SK-N-SH (cell line): ENCODE results near the gene ULK1. TPM values are rescaled to one million over a fixed set of nuclear protein-coding genes. Genes with fewer than 3 reads are reported as not detected.

Source experiments
- CTCF ChIA-PET: fragments of 300-600, 350-600 bp; formaldehyde crosslinking; extraction: SDS; loops from one replicate; lab custom pipeline; 2021; lab: Yijun Ruan, JAX
- POLR2A ChIA-PET: fragments of 350-600 bp; sonication (Branson Sonifier 250); formaldehyde crosslinking; extraction: SDS; loops from one replicate; lab custom pipeline; 2020; ENCODE audit warnings: antibody characterized with exemption, inconsistent platforms; lab: Yijun Ruan, JAX
- DNase-seq: peaks from one replicate; pipeline ENCODE4 v3.0.0; 2012
- H2AFZ ChIP-seq: fragments of 200-600 bp; sonication (generic); 2 replicates; pipeline ENCODE4 v1.8.1; 2016; ENCODE audit warnings: antibody characterized with exemption, mild to moderate bottlenecking, low read depth
- H3F3A ChIP-seq: fragments of 200-600 bp; sonication (generic); replicated peaks from 2 replicates; pipeline ENCODE3; 2016; ENCODE audit warnings: antibody characterized with exemption, mild to moderate bottlenecking; ENCODE audit not compliant: insufficient read depth
- H3K27ac ChIP-seq, 2 experiments: fragments of 200-500 bp in 1 of 2; fragments of 200-600 bp in 1 of 2; sonication (Bioruptor generic) in 1 of 2; sonication (generic), shearing (Covaris generic) in 1 of 2; 2 replicates each; pipeline versions ENCODE4 v1.5.1 to v1.6.1; 2014 to 2016; ENCODE audit warnings: low read depth in 2 of 2, inconsistent platforms in 1 of 2, low read length in 1 of 2, mild to moderate bottlenecking in 1 of 2, mixed read lengths in 1 of 2
- H3K27me3 ChIP-seq: fragments of 200-600 bp; sonication (generic), shearing (Covaris generic); 2 replicates; pipeline ENCODE4 v1.6.1; 2016; ENCODE audit warnings: mixed run types; ENCODE audit not compliant: insufficient read depth
- H3K36me3 ChIP-seq, 2 experiments: fragments of 200-500 bp in 1 of 2; fragments of 200-600 bp in 1 of 2; sonication (Bioruptor generic) in 1 of 2; sonication (generic) in 1 of 2; replicated peaks in 1 of 2; 2 replicates each; pipeline versions ENCODE3 to v1.5.1; 2014 to 2016; ENCODE audit warnings: low read length in 1 of 2, mild to moderate bottlenecking in 1 of 2; ENCODE audit not compliant: insufficient read depth in 2 of 2, control insufficient read depth in 1 of 2
- H3K4me1 ChIP-seq, 2 experiments: fragments of 200-500 bp in 1 of 2; fragments of 200-600 bp in 1 of 2; sonication (Bioruptor generic) in 1 of 2; sonication (generic), shearing (Covaris generic) in 1 of 2; 2 replicates each; pipeline versions ENCODE4 v1.5.1 to v1.6.1; 2014 to 2016; ENCODE audit warnings: low read depth in 1 of 2, low read length in 1 of 2, mixed run types in 1 of 2; ENCODE audit not compliant: insufficient read depth in 2 of 2, control insufficient read depth in 1 of 2
- H3K4me2 ChIP-seq: fragments of 200-600 bp; sonication (generic), shearing (Covaris generic); 2 replicates; pipeline ENCODE4 v1.6.1; 2017; ENCODE audit warnings: mixed run types
- H3K4me3 ChIP-seq, 2 experiments: fragments of 200-500 bp in 1 of 2; fragments of 200-600 bp in 1 of 2; sonication (Bioruptor generic) in 1 of 2; sonication (generic), shearing (Covaris generic) in 1 of 2; 2 replicates each; pipeline versions ENCODE4 v1.5.1 to v1.8.1; 2014 to 2016; ENCODE audit warnings: low read depth in 2 of 2, inconsistent platforms in 1 of 2, low read length in 1 of 2, mild to moderate bottlenecking in 1 of 2, mixed read lengths in 1 of 2, moderate library complexity in 1 of 2
- H3K79me2 ChIP-seq: fragments of 200-600 bp; sonication (generic); 2 replicates; pipeline ENCODE4 v1.8.1; 2017; ENCODE audit warnings: mild to moderate bottlenecking; ENCODE audit not compliant: insufficient read depth
- H3K9ac ChIP-seq: fragments of 200-600 bp; sonication (generic); 2 replicates; pipeline ENCODE4 v1.6.1; 2017; ENCODE audit warnings: mixed run types
- H3K9me2 ChIP-seq: fragments of 200-600 bp; sonication (generic); 2 replicates; pipeline ENCODE4 v1.6.1; 2017; ENCODE audit warnings: mixed run types
- H3K9me3 ChIP-seq: fragments of 200-600 bp; sonication (generic); 2 replicates; pipeline ENCODE4 v1.6.1; 2017; ENCODE audit warnings: mixed run types, mild to moderate bottlenecking, moderate library complexity
- H4K20me1 ChIP-seq: fragments of 200-600 bp; sonication (generic); 2 replicates; pipeline ENCODE4 v1.6.1; 2017; ENCODE audit warnings: mild to moderate bottlenecking, mixed run types; ENCODE audit not compliant: insufficient read depth
- ELF1 ChIP-seq: IDR thresholded peaks from 2 replicates; pipeline ENCODE4 v1.4.0; 2012
- EZH2phosphoT487 ChIP-seq: fragments of 200-600 bp; sonication (generic); IDR thresholded peaks from 2 replicates; pipeline ENCODE4 v1.6.1; 2017; ENCODE audit warnings: low read depth, mixed run types, mild to moderate bottlenecking, antibody characterized with exemption, moderate library complexity, borderline replicate concordance
- FOSL2 ChIP-seq: IDR thresholded peaks from 2 replicates; pipeline ENCODE4 v1.4.0; 2012; ENCODE audit warnings: low read depth, mild to moderate bottlenecking, moderate library complexity, borderline replicate concordance
- FOXM1 ChIP-seq: IDR thresholded peaks from 2 replicates; pipeline ENCODE4 v1.4.0; 2012; ENCODE audit warnings: low read depth, mild to moderate bottlenecking
- GATA2 ChIP-seq: sonication (generic); formaldehyde crosslinking; IDR thresholded peaks from 2 replicates; pipeline ENCODE4 v1.5.0; 2020; ENCODE audit warnings: mild to moderate bottlenecking, missing genetic modification reagents
- MEF2A ChIP-seq: IDR thresholded peaks from 2 replicates; pipeline ENCODE4 v1.4.0; 2012; ENCODE audit warnings: low read depth, borderline replicate concordance
- MXI1 ChIP-seq: IDR thresholded peaks from 2 replicates; pipeline ENCODE4 v1.6.1; 2012; ENCODE audit warnings: mild to moderate bottlenecking, low read depth, low read length, improper control_type of control experiment
- NFIC ChIP-seq: IDR thresholded peaks from 2 replicates; pipeline ENCODE4 v1.4.0; 2012; ENCODE audit warnings: borderline replicate concordance
- PBX3 ChIP-seq: IDR thresholded peaks from 2 replicates; pipeline ENCODE4; 2012
- RAD21 ChIP-seq: IDR thresholded peaks from 2 replicates; pipeline ENCODE4 v1.6.1; 2012; ENCODE audit warnings: mild to moderate bottlenecking, low read length
- RFX5 ChIP-seq: IDR thresholded peaks from 2 replicates; pipeline ENCODE4 v1.6.1; 2012; ENCODE audit warnings: mild to moderate bottlenecking, improper control_type of control experiment, low read length
- TAF1 ChIP-seq: IDR thresholded peaks from 2 replicates; pipeline ENCODE4 v1.6.1; 2012; ENCODE audit warnings: low read depth, mild to moderate bottlenecking, low read length, moderate library complexity, borderline replicate concordance
- TEAD4 ChIP-seq: IDR thresholded peaks from 2 replicates; pipeline ENCODE4 v1.4.0; 2012; ENCODE audit warnings: mild to moderate bottlenecking, borderline replicate concordance; ENCODE audit not compliant: insufficient read depth
- USF1 ChIP-seq: IDR thresholded peaks from 2 replicates; pipeline ENCODE4 v1.4.0; 2012; ENCODE audit warnings: low read depth, borderline replicate concordance
- YY1 ChIP-seq: IDR thresholded peaks from 2 replicates; pipeline ENCODE4 v1.4.0; 2012; ENCODE audit warnings: low read depth, mild to moderate bottlenecking
- WGBS: methylation state at CpG from one replicate; pipeline ENCODE4 v1.1.6; 2017; ENCODE audit warnings: low lambda C conversion rate; 5-methylcytosine and 5-hydroxymethylcytosine counted together
- polyA plus RNA-seq, 3 experiments: library from polyadenylated mRNA; depleted of rRNA; stranded (reverse); fragments of >200 nt; gene quantifications; 2 replicates each; pipeline ENCODE4 v1.2.3, GENCODE V29; 2012
- TF ChIP-seq, protein P1 (sequence below): fragments of 150-350 bp; IDR thresholded peaks from 2 replicates; pipeline ENCODE4 v1.6.1; 2017; ENCODE audit warnings: antibody characterized with exemption, low read length, low read depth, borderline replicate concordance
- TF ChIP-seq, protein P2 (sequence below): fragments of 150-350 bp; IDR thresholded peaks from 2 replicates; pipeline ENCODE4 v1.6.1; 2016; ENCODE audit warnings: mild to moderate bottlenecking, low read depth, low read length
- TF ChIP-seq, protein P3 (sequence below): IDR thresholded peaks from 2 replicates; pipeline ENCODE4 v1.6.1; 2012; ENCODE audit warnings: mild to moderate bottlenecking, low read depth, low read length, moderate library complexity
- TF ChIP-seq, protein P4 (sequence below): fragments of 200-600 bp; sonication (generic); IDR thresholded peaks from 2 replicates; pipeline ENCODE4 v1.6.1; 2017; ENCODE audit warnings: antibody characterized with exemption, mild to moderate bottlenecking, moderate library complexity

Gene ULK1
- polyA plus RNA-seq, 1 of the 3 experiments (the other 2 are of a cell fraction): 10.7 TPM

- no peak overlapping the region for H3K9ac ChIP-seq
- H3K79me2 ChIP-seq: no peaks in the 10 kb centered on the region
- H3K9me2 ChIP-seq: no peaks in the 10 kb centered on the region
- ChIA-PET POLR2A (no interaction called here), CTCF (interaction anchor here (0.6 kb wide), 1 partner anchor 55 kb away, joined by 3 read pairs; no protein-coding TSS in a partner anchor)
- no peak overlapping the region for H2AFZ ChIP-seq
- no peak overlapping the region for H3K4me3 ChIP-seq
- peaks cover 3 to 24% of the 10 kb centered on the region in 2 experiments for H3K36me3 ChIP-seq
- no peaks in the 10 kb centered on the region for H3K27me3 ChIP-seq
- WGBS: 93% methylated on average over 7 of the region's 7 CpGs
- H3K9me3 ChIP-seq: no peaks in the 10 kb centered on the region
- H4K20me1 ChIP-seq: no peaks in the 10 kb centered on the region
- no peaks in the 10 kb centered on the region for H3K4me1 ChIP-seq
- no peak overlapping the region for H3K4me2 ChIP-seq
- TF ChIP-seq YY1 (no peak), USF1 (no peak), RAD21 (no peak), EZH2phosphoT487 (no peak), GATA2 (CRISPR knock-in tag) (no peak), FOXM1 (no peak), TAF1 (no peak), FOSL2 (no peak), MXI1 (no peak), MEF2A (no peak)
- TF ChIP-seq, protein P1, sequence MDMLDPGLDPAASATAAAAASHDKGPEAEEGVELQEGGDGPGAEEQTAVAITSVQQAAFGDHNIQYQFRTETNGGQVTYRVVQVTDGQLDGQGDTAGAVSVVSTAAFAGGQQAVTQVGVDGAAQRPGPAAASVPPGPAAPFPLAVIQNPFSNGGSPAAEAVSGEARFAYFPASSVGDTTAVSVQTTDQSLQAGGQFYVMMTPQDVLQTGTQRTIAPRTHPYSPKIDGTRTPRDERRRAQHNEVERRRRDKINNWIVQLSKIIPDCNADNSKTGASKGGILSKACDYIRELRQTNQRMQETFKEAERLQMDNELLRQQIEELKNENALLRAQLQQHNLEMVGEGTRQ: no peak
- TF ChIP-seq, protein P2, sequence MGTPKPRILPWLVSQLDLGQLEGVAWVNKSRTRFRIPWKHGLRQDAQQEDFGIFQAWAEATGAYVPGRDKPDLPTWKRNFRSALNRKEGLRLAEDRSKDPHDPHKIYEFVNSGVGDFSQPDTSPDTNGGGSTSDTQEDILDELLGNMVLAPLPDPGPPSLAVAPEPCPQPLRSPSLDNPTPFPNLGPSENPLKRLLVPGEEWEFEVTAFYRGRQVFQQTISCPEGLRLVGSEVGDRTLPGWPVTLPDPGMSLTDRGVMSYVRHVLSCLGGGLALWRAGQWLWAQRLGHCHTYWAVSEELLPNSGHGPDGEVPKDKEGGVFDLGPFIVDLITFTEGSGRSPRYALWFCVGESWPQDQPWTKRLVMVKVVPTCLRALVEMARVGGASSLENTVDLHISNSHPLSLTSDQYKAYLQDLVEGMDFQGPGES: no peak
- H3K27ac ChIP-seq: no peak overlapping the region
- DNase-seq: no peak
- H3F3A ChIP-seq: no peaks in the 10 kb centered on the region
Observed at GRCh38 chr12:131941987-131942341, 47.5 kb downstream of the ULK1 start.

- CTCF ChIA-PET: no interaction called here
- 91% methylated on average over 9 of the region's 12 CpGs for WGBS
- H3K4me1 ChIP-seq: no peaks in the 10 kb centered on the region
- no peak overlapping the region for H3K4me3 ChIP-seq
- H3K27ac ChIP-seq: no peak overlapping the region
- no peaks in the 10 kb centered on the region for H4K20me1 ChIP-seq
- DNase-seq: no peak
- POLR2A ChIA-PET: no interaction called here
- no peak overlapping the region for H3K9ac ChIP-seq
- no peaks in the 10 kb centered on the region for H3K9me3 ChIP-seq
- no peak overlapping the region for H3K4me2 ChIP-seq
- H3K79me2 ChIP-seq: no peaks in the 10 kb centered on the region
- peaks cover 4% of the 10 kb centered on the region for H3F3A ChIP-seq
- H3K36me3 ChIP-seq: peaks cover 3 to 24% of the 10 kb centered on the region in 2 experiments
- no peaks in the 10 kb centered on the region for H3K27me3 ChIP-seq
- no peaks in the 10 kb centered on the region for H3K9me2 ChIP-seq
- no peak overlapping the region for H2AFZ ChIP-seq
- TF ChIP-seq, protein P3, sequence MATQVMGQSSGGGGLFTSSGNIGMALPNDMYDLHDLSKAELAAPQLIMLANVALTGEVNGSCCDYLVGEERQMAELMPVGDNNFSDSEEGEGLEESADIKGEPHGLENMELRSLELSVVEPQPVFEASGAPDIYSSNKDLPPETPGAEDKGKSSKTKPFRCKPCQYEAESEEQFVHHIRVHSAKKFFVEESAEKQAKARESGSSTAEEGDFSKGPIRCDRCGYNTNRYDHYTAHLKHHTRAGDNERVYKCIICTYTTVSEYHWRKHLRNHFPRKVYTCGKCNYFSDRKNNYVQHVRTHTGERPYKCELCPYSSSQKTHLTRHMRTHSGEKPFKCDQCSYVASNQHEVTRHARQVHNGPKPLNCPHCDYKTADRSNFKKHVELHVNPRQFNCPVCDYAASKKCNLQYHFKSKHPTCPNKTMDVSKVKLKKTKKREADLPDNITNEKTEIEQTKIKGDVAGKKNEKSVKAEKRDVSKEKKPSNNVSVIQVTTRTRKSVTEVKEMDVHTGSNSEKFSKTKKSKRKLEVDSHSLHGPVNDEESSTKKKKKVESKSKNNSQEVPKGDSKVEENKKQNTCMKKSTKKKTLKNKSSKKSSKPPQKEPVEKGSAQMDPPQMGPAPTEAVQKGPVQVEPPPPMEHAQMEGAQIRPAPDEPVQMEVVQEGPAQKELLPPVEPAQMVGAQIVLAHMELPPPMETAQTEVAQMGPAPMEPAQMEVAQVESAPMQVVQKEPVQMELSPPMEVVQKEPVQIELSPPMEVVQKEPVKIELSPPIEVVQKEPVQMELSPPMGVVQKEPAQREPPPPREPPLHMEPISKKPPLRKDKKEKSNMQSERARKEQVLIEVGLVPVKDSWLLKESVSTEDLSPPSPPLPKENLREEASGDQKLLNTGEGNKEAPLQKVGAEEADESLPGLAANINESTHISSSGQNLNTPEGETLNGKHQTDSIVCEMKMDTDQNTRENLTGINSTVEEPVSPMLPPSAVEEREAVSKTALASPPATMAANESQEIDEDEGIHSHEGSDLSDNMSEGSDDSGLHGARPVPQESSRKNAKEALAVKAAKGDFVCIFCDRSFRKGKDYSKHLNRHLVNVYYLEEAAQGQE: no peak
- TF ChIP-seq PBX3 (no peak), YY1 (no peak), ELF1 (no peak), TEAD4 (no peak), RFX5 (no peak), NFIC (no peak)
- TF ChIP-seq, protein P4, sequence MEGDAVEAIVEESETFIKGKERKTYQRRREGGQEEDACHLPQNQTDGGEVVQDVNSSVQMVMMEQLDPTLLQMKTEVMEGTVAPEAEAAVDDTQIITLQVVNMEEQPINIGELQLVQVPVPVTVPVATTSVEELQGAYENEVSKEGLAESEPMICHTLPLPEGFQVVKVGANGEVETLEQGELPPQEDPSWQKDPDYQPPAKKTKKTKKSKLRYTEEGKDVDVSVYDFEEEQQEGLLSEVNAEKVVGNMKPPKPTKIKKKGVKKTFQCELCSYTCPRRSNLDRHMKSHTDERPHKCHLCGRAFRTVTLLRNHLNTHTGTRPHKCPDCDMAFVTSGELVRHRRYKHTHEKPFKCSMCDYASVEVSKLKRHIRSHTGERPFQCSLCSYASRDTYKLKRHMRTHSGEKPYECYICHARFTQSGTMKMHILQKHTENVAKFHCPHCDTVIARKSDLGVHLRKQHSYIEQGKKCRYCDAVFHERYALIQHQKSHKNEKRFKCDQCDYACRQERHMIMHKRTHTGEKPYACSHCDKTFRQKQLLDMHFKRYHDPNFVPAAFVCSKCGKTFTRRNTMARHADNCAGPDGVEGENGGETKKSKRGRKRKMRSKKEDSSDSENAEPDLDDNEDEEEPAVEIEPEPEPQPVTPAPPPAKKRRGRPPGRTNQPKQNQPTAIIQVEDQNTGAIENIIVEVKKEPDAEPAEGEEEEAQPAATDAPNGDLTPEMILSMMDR: no peak
Observed at GRCh38 chr12:131942671-131943070, 48.2 kb downstream of the ULK1 start.
